Right lobe of liver (tissue), 4 donors: ENCODE data around the gene DSTYK.

Source experiments
- POLR2A ChIP-seq: fragments of 450-650 bp; IDR thresholded peaks from one replicate; pipeline ENCODE4 v1.6.1; 2017; ENCODE audit warnings: antibody characterized with exemption, mild to moderate bottlenecking
- TF ChIP-seq, protein P1 (sequence below), 4 donors: fragments of 200-600 bp in 3 of 4; fragments of 450-650 bp in 1 of 4; IDR thresholded peaks; one replicate each; pipeline versions ENCODE4 v1.5.1 to v1.8.0; 2016 to 2022; ENCODE audit warnings: antibody characterized with exemption in 4 of 4, mild to moderate bottlenecking in 2 of 4
- donor health status: DM: no; HTN: no; CAD: no.
- donor health status: DM: no; HTN: no; CAD: no.
- donor health status: DM: no; HTN: yes; CAD: no.

GRCh38 chr1:205216588-205216987 lies 5.1 kb upstream of the DSTYK start:
- TF ChIP-seq, protein P1, sequence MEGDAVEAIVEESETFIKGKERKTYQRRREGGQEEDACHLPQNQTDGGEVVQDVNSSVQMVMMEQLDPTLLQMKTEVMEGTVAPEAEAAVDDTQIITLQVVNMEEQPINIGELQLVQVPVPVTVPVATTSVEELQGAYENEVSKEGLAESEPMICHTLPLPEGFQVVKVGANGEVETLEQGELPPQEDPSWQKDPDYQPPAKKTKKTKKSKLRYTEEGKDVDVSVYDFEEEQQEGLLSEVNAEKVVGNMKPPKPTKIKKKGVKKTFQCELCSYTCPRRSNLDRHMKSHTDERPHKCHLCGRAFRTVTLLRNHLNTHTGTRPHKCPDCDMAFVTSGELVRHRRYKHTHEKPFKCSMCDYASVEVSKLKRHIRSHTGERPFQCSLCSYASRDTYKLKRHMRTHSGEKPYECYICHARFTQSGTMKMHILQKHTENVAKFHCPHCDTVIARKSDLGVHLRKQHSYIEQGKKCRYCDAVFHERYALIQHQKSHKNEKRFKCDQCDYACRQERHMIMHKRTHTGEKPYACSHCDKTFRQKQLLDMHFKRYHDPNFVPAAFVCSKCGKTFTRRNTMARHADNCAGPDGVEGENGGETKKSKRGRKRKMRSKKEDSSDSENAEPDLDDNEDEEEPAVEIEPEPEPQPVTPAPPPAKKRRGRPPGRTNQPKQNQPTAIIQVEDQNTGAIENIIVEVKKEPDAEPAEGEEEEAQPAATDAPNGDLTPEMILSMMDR (IDR thresholded peaks at IDR 0.05): no peak
- no peak for TF ChIP-seq POLR2A
